B cell (primary cell): Measurements from ENCODE around the gene EIF4EBP2. TPM values are rescaled to one million over a fixed set of nuclear protein-coding genes. Genes with fewer than 3 reads are reported as not detected.

Experiments used
- ATAC-seq: fragments of 200-7000 bp; cut with Tn5 transposase; one replicate; pipeline ENCODE4 v1.10.0; 2021; ENCODE audit warnings: low read depth, mild to moderate bottlenecking, moderate number of reproducible peaks, moderate library complexity
- CTCF ChIA-PET: fragments of 350-600 bp; sonication (Branson Sonifier 250); formaldehyde crosslinking; loops from one replicate; lab custom pipeline; 2021; ENCODE audit warnings: antibody characterized with exemption, inconsistent platforms; lab: Charles Lee
- POLR2A ChIA-PET: fragments of 350-600 bp; sonication (Branson Sonifier 250); formaldehyde crosslinking; loops from one replicate; lab custom pipeline; 2021; ENCODE audit warnings: antibody characterized with exemption; lab: Charles Lee
- DNase-seq: peaks from one replicate; pipeline ENCODE4 v3.0.0; 2013
- H2AFZ ChIP-seq: 2 replicates; pipeline ENCODE4 v1.6.1; 2012; ENCODE audit warnings: mild to moderate bottlenecking, low read depth, low read length; ENCODE audit not compliant: insufficient read depth, poor library complexity, severe bottlenecking
- H3K27ac ChIP-seq, 2 donors: 1 replicate in 1 of 2; 2 replicates in 1 of 2; pipeline ENCODE4 v1.5.1; 2012 to 2013; ENCODE audit warnings: low read length in 2 of 2, mild to moderate bottlenecking in 2 of 2, moderate library complexity in 1 of 2
- H3K27me3 ChIP-seq, 4 experiments: fragments of 200-600 bp in 1 of 4; sonication (generic) in 1 of 4; replicated peaks in 1 of 4; 1 replicate in 2 of 4; 2 replicates in 2 of 4; pipeline versions ENCODE4 v1.6.1 to v1.7.0; 2013 to 2016; ENCODE audit warnings: low read length in 3 of 4, mild to moderate bottlenecking in 2 of 4, mixed read lengths in 1 of 4, moderate library complexity in 1 of 4; ENCODE audit not compliant: insufficient read depth in 4 of 4, control insufficient read depth in 3 of 4; ENCODE audit errors: control extremely low read depth in 1 of 4
- H3K36me3 ChIP-seq, 2 experiments: replicated peaks in 1 of 2; 1 replicate in 1 of 2; 2 replicates in 1 of 2; pipeline versions ENCODE4 v1.6.1 to v1.7.1; 2013; ENCODE audit warnings: low read length in 1 of 2; ENCODE audit not compliant: insufficient read depth in 2 of 2, control insufficient read depth in 1 of 2; ENCODE audit errors: control extremely low read depth in 1 of 2, extremely low read depth in 1 of 2
- H3K4me1 ChIP-seq, 2 donors: fragments of 200-600 bp in 1 of 2; sonication (generic) in 1 of 2; 1 replicate in 1 of 2; 2 replicates in 1 of 2; pipeline versions ENCODE4 v1.5.1 to v1.6.1; 2013 to 2017; ENCODE audit warnings: low read length in 2 of 2; ENCODE audit not compliant: control insufficient read depth in 2 of 2, insufficient read depth in 2 of 2
- H3K4me2 ChIP-seq: replicated peaks from 2 replicates; pipeline ENCODE3; 2012; ENCODE audit warnings: mild to moderate bottlenecking, low read depth, low read length; ENCODE audit not compliant: poor library complexity, severe bottlenecking
- H3K4me3 ChIP-seq, 5 experiments: fragments of 200-600 bp in 1 of 5; sonication (generic) in 1 of 5; 1 replicate in 3 of 5; 2 replicates in 2 of 5; pipeline versions ENCODE4 v1.5.1 to v1.7.0; 2011 to 2016; ENCODE audit warnings: low read length in 4 of 5, mild to moderate bottlenecking in 4 of 5, low read depth in 2 of 5, control low read depth in 1 of 5, moderate library complexity in 1 of 5; ENCODE audit not compliant: insufficient read depth in 1 of 5; ENCODE audit errors: control extremely low read depth in 1 of 5, extremely low read depth in 1 of 5
- H3K79me2 ChIP-seq: fragments of 200-600 bp; sonication (generic); one replicate; pipeline ENCODE4 v1.6.0; 2016; ENCODE audit warnings: low read length; ENCODE audit not compliant: control insufficient read depth, insufficient read depth
- H3K9ac ChIP-seq: fragments of 200-600 bp; sonication (generic); 2 replicates; pipeline ENCODE4 v1.6.1; 2017; ENCODE audit warnings: mild to moderate bottlenecking, low read length, moderate library complexity
- H3K9me3 ChIP-seq, 3 donors: one replicate each; pipeline versions ENCODE4 v1.6.1 to v1.7.1; 2013; ENCODE audit warnings: low read length in 2 of 3; ENCODE audit not compliant: control insufficient read depth in 2 of 3, insufficient read depth in 1 of 3; ENCODE audit errors: control extremely low read depth in 1 of 3
- H4K20me1 ChIP-seq: 2 replicates; pipeline ENCODE4 v1.6.0; 2012; ENCODE audit warnings: mild to moderate bottlenecking, low read length; ENCODE audit not compliant: insufficient read depth, control insufficient read depth, poor library complexity, severe bottlenecking
- H3K27ac Mint-ChIP-seq: one replicate; pipeline ENCODE4 v1.8.0; 2021; ENCODE audit warnings: mixed read lengths
- H3K27me3 Mint-ChIP-seq: one replicate; pipeline ENCODE4 v1.8.0; 2021; ENCODE audit warnings: mixed read lengths
- H3K4me1 Mint-ChIP-seq: one replicate; pipeline ENCODE4 v1.8.0; 2021; ENCODE audit warnings: mixed read lengths
- H3K4me3 Mint-ChIP-seq: one replicate; pipeline ENCODE4 v1.8.0; 2021; ENCODE audit warnings: mixed read lengths
- H3K9me3 Mint-ChIP-seq: one replicate; pipeline ENCODE4 v1.8.0; 2022; ENCODE audit warnings: mixed read lengths; ENCODE audit not compliant: insufficient read depth
- EZH2 ChIP-seq: IDR thresholded peaks from 2 replicates; pipeline ENCODE4 v1.6.1; 2012; ENCODE audit warnings: borderline replicate concordance, low read depth, mild to moderate bottlenecking, moderate library complexity, low read length; ENCODE audit not compliant: insufficient read depth, poor library complexity, severe bottlenecking
- WGBS: methylation state at CpG from one replicate; pipeline ENCODE4 v1.1.5; 2013; ENCODE audit warnings: missing lambda C conversion rate; ENCODE audit not compliant: insufficient coverage; 5-methylcytosine and 5-hydroxymethylcytosine counted together
- intact Hi-C: fragments of 100-400 bp; cut with micrococcal nuclease; formaldehyde crosslinking; loops from one replicate; pipeline ENCODE4 v1.10.0; 2022
- polyA plus RNA-seq: library from polyadenylated mRNA; depleted of rRNA; stranded (reverse); fragments of >200 nt; gene quantifications from 2 replicates; pipeline ENCODE4 v1.2.3, GENCODE V29; 2012
- total RNA-seq, 2 donors: library from RNA; stranded (reverse); fragments of 120-200 nt in 1 of 2; gene quantifications; 1 replicate in 1 of 2; 2 replicates in 1 of 2; pipeline versions ENCODE4 v1.2.3 to v1.2.4, GENCODE V29; 2013 to 2022
- TF ChIP-seq, protein P1 (sequence below): fragments of 200-600 bp; IDR thresholded peaks from one replicate; pipeline ENCODE4 v1.8.0; 2022; ENCODE audit warnings: antibody characterized with exemption, mild to moderate bottlenecking

EIF4EBP2 gene
- total and polyA plus RNA-seq, 2 donors (not counting 1 experiment from before 2014, with no cell fraction given): 8.7 to 37.8 TPM

DNA sequence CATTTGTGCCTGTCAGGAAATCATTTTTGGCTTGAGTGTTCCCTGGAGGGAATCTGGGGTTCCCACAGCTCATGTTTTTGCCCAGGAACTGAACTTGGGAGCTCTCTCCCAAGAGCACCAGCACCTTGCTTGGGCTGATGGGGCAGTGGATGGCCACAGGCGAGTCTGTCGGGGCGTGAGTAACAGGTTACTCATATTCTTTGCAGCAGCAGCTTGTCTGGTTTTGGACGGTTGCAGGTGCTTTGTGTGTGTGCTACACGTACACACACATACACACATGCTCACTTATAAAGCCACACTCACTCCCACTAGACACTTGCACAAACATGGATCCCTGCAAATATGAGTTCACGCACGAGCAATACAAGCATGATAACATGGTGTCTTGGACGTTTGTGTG lies 71.7 kb downstream of the EIF4EBP2 start:
- H3K9ac ChIP-seq: no peak overlapping the region
- Mint-ChIP-seq H3K9me3 (no peaks in the 10 kb centered on the region), H3K27me3 (no peaks in the 10 kb centered on the region), H3K4me1 (peaks cover 33% of the 10 kb centered on the region), H3K27ac (peak overlapping the region; percentile 26), H3K4me3 (no peak overlapping the region)
- no peak overlapping the region for H2AFZ ChIP-seq
- H3K27ac ChIP-seq: no peak overlapping the region
- H3K27me3 ChIP-seq: peaks cover 0 to 10% (median 0%) of the 10 kb centered on the region in 4 experiments
- H3K36me3 ChIP-seq: no peaks in the 10 kb centered on the region
- WGBS: 86% methylated on average over 4 of the region's 8 CpGs
- H3K4me1 ChIP-seq: peaks cover 29 to 32% of the 10 kb centered on the region in 2 donors
- no peak for DNase-seq
- POLR2A ChIA-PET: no interaction called here
- H4K20me1 ChIP-seq: no peaks in the 10 kb centered on the region
- no peaks in the 10 kb centered on the region for H3K9me3 ChIP-seq
- H3K4me2 ChIP-seq: no peak overlapping the region
- no peak for ATAC-seq
- no peak overlapping the region for H3K4me3 ChIP-seq
- TF ChIP-seq, protein P1, sequence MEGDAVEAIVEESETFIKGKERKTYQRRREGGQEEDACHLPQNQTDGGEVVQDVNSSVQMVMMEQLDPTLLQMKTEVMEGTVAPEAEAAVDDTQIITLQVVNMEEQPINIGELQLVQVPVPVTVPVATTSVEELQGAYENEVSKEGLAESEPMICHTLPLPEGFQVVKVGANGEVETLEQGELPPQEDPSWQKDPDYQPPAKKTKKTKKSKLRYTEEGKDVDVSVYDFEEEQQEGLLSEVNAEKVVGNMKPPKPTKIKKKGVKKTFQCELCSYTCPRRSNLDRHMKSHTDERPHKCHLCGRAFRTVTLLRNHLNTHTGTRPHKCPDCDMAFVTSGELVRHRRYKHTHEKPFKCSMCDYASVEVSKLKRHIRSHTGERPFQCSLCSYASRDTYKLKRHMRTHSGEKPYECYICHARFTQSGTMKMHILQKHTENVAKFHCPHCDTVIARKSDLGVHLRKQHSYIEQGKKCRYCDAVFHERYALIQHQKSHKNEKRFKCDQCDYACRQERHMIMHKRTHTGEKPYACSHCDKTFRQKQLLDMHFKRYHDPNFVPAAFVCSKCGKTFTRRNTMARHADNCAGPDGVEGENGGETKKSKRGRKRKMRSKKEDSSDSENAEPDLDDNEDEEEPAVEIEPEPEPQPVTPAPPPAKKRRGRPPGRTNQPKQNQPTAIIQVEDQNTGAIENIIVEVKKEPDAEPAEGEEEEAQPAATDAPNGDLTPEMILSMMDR: no peak
- no peak for TF ChIP-seq EZH2
- intact Hi-C loops: loop anchor here (5.0 kb wide), 2 partner anchors 37 to 68 kb away; no protein-coding TSS in a partner anchor
- peaks cover 14% of the 10 kb centered on the region for H3K79me2 ChIP-seq
- CTCF ChIA-PET: interaction anchor here (0.9 to 4.6 kb wide), 3 partner anchors 9 to 19 kb away, joined by 5 to 25 read pairs (median 11); no protein-coding TSS in a partner anchor

DNA sequence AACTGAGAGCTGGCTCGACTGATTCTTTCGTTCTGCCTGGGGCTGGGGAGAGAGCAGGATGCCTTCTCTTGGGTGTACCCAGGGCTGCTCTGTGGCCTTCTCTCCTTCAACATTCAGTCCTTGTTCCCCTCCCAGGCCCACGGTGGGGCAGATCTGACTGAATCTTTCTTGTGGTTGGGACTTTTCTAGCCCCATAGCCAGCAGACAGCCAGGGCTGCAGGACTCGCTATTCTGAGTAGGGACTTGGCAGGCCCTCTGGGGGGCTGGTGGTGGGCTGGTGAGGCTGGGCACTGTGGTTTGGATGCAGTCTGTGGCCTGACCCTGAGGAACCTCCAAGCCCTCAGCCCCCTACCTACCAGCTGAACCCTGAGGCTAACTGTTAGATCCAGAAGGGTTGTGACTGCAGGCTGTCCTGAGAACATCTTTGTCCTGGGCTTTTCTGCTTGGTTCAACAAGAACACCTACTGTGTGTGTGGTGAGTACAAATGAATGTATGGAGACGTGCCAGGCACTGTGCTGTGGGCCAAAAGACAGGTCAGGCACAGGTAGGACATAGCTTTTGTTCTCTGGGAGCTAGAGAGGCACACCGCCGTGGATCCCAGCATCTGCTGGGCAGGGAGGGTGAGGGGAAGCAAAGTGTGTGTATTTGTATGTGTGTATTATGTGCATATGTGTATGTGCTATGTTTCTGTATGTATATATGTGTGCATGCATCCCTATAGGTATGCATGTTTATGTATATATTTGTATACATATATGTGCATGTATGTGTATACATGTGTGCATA lies 72.5 kb downstream of the EIF4EBP2 start:
- Histone ChIP-seq H3K27me3 (peaks cover 0 to 10% (median 0%) of the 10 kb centered on the region in 4 experiments), H3K4me1 (peaks cover 37 to 40% of the 10 kb centered on the region in 2 donors), H3K9me3 (no peaks in the 10 kb centered on the region), H3K4me2 (no peak overlapping the region), H3K27ac (peak overlapping the region in 1 of 2 donors; percentile 9), H3K36me3 (no peaks in the 10 kb centered on the region), H3K9ac (no peak overlapping the region), H2AFZ (no peak overlapping the region), H3K79me2 (peaks cover 20% of the 10 kb centered on the region), H3K4me3 (no peak overlapping the region), H4K20me1 (no peaks in the 10 kb centered on the region)
- no peaks in the 10 kb centered on the region for H3K9me3 Mint-ChIP-seq
- WGBS: 68% methylated on average over 4 of the region's 7 CpGs
- TF ChIP-seq, protein P1: no peak
- no peak for TF ChIP-seq EZH2
- intact Hi-C loops: loop anchor here (5.0 kb wide), 2 partner anchors 36 to 69 kb away; no protein-coding TSS in a partner anchor
- peak overlapping the region; percentile 88 for H3K4me3 Mint-ChIP-seq
- DNase-seq: peak; percentile 33
- peaks cover 41% of the 10 kb centered on the region for H3K4me1 Mint-ChIP-seq
- no peak for ATAC-seq
- H3K27ac Mint-ChIP-seq: peak overlapping the region; percentile 50
- ChIA-PET POLR2A (no interaction called here), CTCF (interaction anchor here (1.2 to 4.6 kb wide), 5 partner anchors 12 to 61 kb away, joined by 4 to 25 read pairs (median 4); no protein-coding TSS in a partner anchor)
- H3K27me3 Mint-ChIP-seq: no peaks in the 10 kb centered on the region
